ENCODE results near the gene DDX31. TPM values are rescaled to one million over a fixed set of nuclear protein-coding genes. Genes with fewer than 3 reads are reported as not detected.

The DDX31 gene
- total RNA-seq, 4 donors from 2014 or later: 10.2 to 18.3 (median 11.8) TPM

- Histone ChIP-seq H3K9me3 (no peaks in the 10 kb centered on the region), H3K27me3 (peaks cover 0 to 82% (median 0%) of the 10 kb centered on the region in 4 donors), H3K4me3 (no peak overlapping the region), H3K36me3 (no peaks in the 10 kb centered on the region), H3K4me1 (no peaks in the 10 kb centered on the region), H3K27ac (no peak overlapping the region)
- 54 to 59% methylated on average over 20 to 26 of the region's 26 CpGs for WGBS, 2 donors
- DNase-seq: no peak
- intact Hi-C loops (cut with DNase I): no loop called here
- TF ChIP-seq POLR2A (IDR thresholded peaks at IDR 0.05) (no peak), CTCF (IDR thresholded peaks at IDR 0.05) (no peak)
Measured at GRCh38 chr9:132556714-132557113, 113.1 kb downstream of the DDX31 start.

GRCh38 chr9:132556235-132556634, 113.5 kb downstream of the DDX31 start:
- H3K9me3 ChIP-seq: no peaks in the 10 kb centered on the region
- peaks cover 0 to 77% (median 0%) of the 10 kb centered on the region in 4 donors for H3K27me3 ChIP-seq
- intact Hi-C loops (cut with DNase I): no loop called here
- WGBS, 2 donors: 49 to 57% methylated on average over 4 to 5 of the region's 6 CpGs
- TF ChIP-seq CTCF (IDR thresholded peaks at IDR 0.05): no peak
- no peak for TF ChIP-seq POLR2A (IDR thresholded peaks at IDR 0.05)
- no peaks in the 10 kb centered on the region for H3K4me1 ChIP-seq
- no peaks in the 10 kb centered on the region for H3K36me3 ChIP-seq
- H3K27ac ChIP-seq: no peak overlapping the region
- DNase-seq: no peak
- H3K4me3 ChIP-seq: no peak overlapping the region

GRCh38 chr9:132555528-132555927, 114.3 kb downstream of the DDX31 start:
- TF ChIP-seq CTCF (IDR thresholded peaks at IDR 0.05): no peak
- TF ChIP-seq POLR2A (IDR thresholded peaks at IDR 0.05): no peak
- Histone ChIP-seq H3K27me3 (peaks cover 0 to 77% (median 0%) of the 10 kb centered on the region in 4 donors), H3K36me3 (no peaks in the 10 kb centered on the region), H3K4me1 (no peaks in the 10 kb centered on the region), H3K9me3 (no peaks in the 10 kb centered on the region), H3K4me3 (no peak overlapping the region), H3K27ac (no peak overlapping the region)
- intact Hi-C loops (cut with DNase I): no loop called here
- DNase-seq: no peak
- WGBS, 2 donors: 46 to 62% methylated on average over 6 to 8 of the region's 8 CpGs

- H3K4me1 ChIP-seq: no peaks in the 10 kb centered on the region
- H3K36me3 ChIP-seq: no peaks in the 10 kb centered on the region
- peaks cover 0 to 74% (median 0%) of the 10 kb centered on the region in 4 donors for H3K27me3 ChIP-seq
- H3K9me3 ChIP-seq: no peaks in the 10 kb centered on the region
- DNase-seq: no peak
- WGBS, 2 donors: 88 to 89% methylated on average over 2 of the region's 2 CpGs
- H3K27ac ChIP-seq: no peak overlapping the region
- TF ChIP-seq CTCF (IDR thresholded peaks at IDR 0.05) (no peak), POLR2A (IDR thresholded peaks at IDR 0.05) (no peak)
- intact Hi-C loops (cut with DNase I): no loop called here
- H3K4me3 ChIP-seq: no peak overlapping the region
Measured at GRCh38 chr9:132554755-132555154, 115.0 kb downstream of the DDX31 start.

- no peak for DNase-seq
- intact Hi-C loops (cut with DNase I): no loop called here
- Histone ChIP-seq H3K27ac (no peak overlapping the region), H3K4me3 (no peak overlapping the region), H3K27me3 (peaks cover 0 to 72% (median 0%) of the 10 kb centered on the region in 4 donors), H3K36me3 (no peaks in the 10 kb centered on the region), H3K9me3 (no peaks in the 10 kb centered on the region), H3K4me1 (no peaks in the 10 kb centered on the region)
- WGBS, 2 donors: 73 to 85% methylated on average over 3 to 10 of the region's 12 CpGs
- no peak for TF ChIP-seq CTCF (IDR thresholded peaks at IDR 0.05)
- TF ChIP-seq POLR2A (IDR thresholded peaks at IDR 0.05): no peak
Measured at GRCh38 chr9:132552041-132552440, 117.7 kb downstream of the DDX31 start.
